K562 (cell line): Measurements from ENCODE around the gene ZMPSTE24. TPM values are rescaled to one million over a fixed set of nuclear protein-coding genes. Genes with fewer than 3 reads are reported as not detected.

ENCODE experiments used
- CHCHD3 ChIP-seq: fragments of 250-450 bp; sonication (Bioruptor Pico); IDR thresholded peaks from 2 replicates; pipeline ENCODE4 v2.1.2; 2022; ENCODE audit warnings: mild to moderate bottlenecking
- DIDO1 ChIP-seq: fragments of 450-650 bp; IDR thresholded peaks from 2 replicates; pipeline ENCODE4 v1.6.1; 2016; ENCODE audit warnings: low read depth, missing biosample characterization, missing genetic modification characterization
- GTF2F1 ChIP-seq: IDR thresholded peaks from 2 replicates; pipeline ENCODE4 v1.6.1; 2011; ENCODE audit warnings: low read depth, low read length, improper control_type of control experiment
- L3MBTL2 ChIP-seq: fragments of 450-650 bp; IDR thresholded peaks from 2 replicates; pipeline ENCODE4 v1.6.1; 2016; ENCODE audit warnings: mild to moderate bottlenecking, moderate library complexity
- POLR3A ChIP-seq: IDR thresholded peaks from 2 replicates; pipeline ENCODE4 v1.6.1; 2011; ENCODE audit warnings: borderline replicate concordance, mild to moderate bottlenecking, moderate library complexity; ENCODE audit not compliant: insufficient read length, insufficient read depth; ENCODE audit errors: extremely low read depth
- RBFOX2 ChIP-seq: fragments of 200-400 bp; formaldehyde crosslinking; IDR thresholded peaks from 2 replicates; pipeline ENCODE4 v1.6.1; 2017; ENCODE audit warnings: low read depth, mild to moderate bottlenecking, low read length, moderate library complexity
- THRAP3 ChIP-seq: fragments of 450-650 bp; IDR thresholded peaks from 2 replicates; pipeline ENCODE4 v1.6.1; 2016; ENCODE audit warnings: mild to moderate bottlenecking, inconsistent platforms, borderline replicate concordance
- ZBTB1 ChIP-seq: sonication (generic); formaldehyde crosslinking; IDR thresholded peaks from 2 replicates; pipeline ENCODE4 v1.8.1; 2023; ENCODE audit warnings: missing genetic modification reagents, low read depth, mild to moderate bottlenecking, borderline replicate concordance
- ZNF253 ChIP-seq: fragments of 250-450 bp; sonication (Bioruptor Pico); conservative IDR thresholded peaks from 2 replicates; pipeline ENCODE4 v1.6.1; 2021; ENCODE audit warnings: mild to moderate bottlenecking
- ZNF431 ChIP-seq: sonication (generic); formaldehyde crosslinking; IDR thresholded peaks from 2 replicates; pipeline ENCODE4 v1.8.0; 2022; ENCODE audit warnings: mild to moderate bottlenecking, missing genetic modification reagents
- ZNF79 ChIP-seq: fragments of 250-450 bp; sonication (Bioruptor Pico); IDR thresholded peaks from 2 replicates; pipeline ENCODE4 v1.4.0; 2020; ENCODE audit warnings: low read depth, mild to moderate bottlenecking, moderate library complexity
- polyA plus RNA-seq, 8 experiments: library from polyadenylated mRNA; depleted of rRNA in 4 of 8; stranded (reverse) in 5 of 8; unstranded in 3 of 8; fragments of >200 nt; fragmentation: Nextera tagmentation in 2 of 8; fragmentation: Illumina TruSeq in 1 of 8; extraction: Ambion mirVana in 2 of 8; extraction: Trizol in 1 of 8; gene quantifications; 2 replicates each; pipeline versions ENCODE4 v1.2.1 to v1.2.3, GENCODE V29; 2011 to 2014; ENCODE audit warnings: inconsistent platforms in 1 of 8, missing spikeins in 1 of 8
- total RNA-seq, 7 experiments: library from RNA; depleted of rRNA in 6 of 7; stranded (reverse); fragments of >200 nt in 6 of 7; fragmentation: Illumina TruSeq in 2 of 7; extraction: Trizol in 2 of 7; gene quantifications; 2 replicates each; pipeline versions ENCODE4 v1.2.1 to v1.2.3, GENCODE V29; 2011 to 2021; ENCODE audit warnings: low replicate concordance in 1 of 7
- TF ChIP-seq, protein P1 (sequence below): fragments of 450-650 bp; IDR thresholded peaks from 2 replicates; pipeline ENCODE4 v1.7.0; 2016; ENCODE audit warnings: borderline replicate concordance
- TF ChIP-seq, protein P2 (sequence below), 2 experiments: fragments of 450-650 bp; IDR thresholded peaks; 2 replicates each; pipeline ENCODE4 v1.6.1; 2016; ENCODE audit warnings: mild to moderate bottlenecking in 2 of 2, borderline replicate concordance in 1 of 2, low read depth in 1 of 2, moderate library complexity in 1 of 2
- TF ChIP-seq, protein P3 (sequence below): fragments of 250-450 bp; sonication (Bioruptor Pico); IDR thresholded peaks from 2 replicates; pipeline ENCODE4 v1.8.0; 2022; ENCODE audit warnings: inconsistent platforms
- TF ChIP-seq, protein P4 (sequence below), 2 experiments: fragments of 450-650 bp in 1 of 2; sonication (generic) in 1 of 2; formaldehyde crosslinking; conservative IDR thresholded peaks; 2 replicates each; pipeline versions ENCODE4 v1.4.0 to v1.8.1; 2020 to 2022; ENCODE audit warnings: mild to moderate bottlenecking in 1 of 2, missing genetic modification reagents in 1 of 2

The ZMPSTE24 gene
- total and polyA plus RNA-seq, 9 of the 15 experiments (the other 6 are each of a cell fraction or from before 2014, with no cell fraction given), result 30.7 to 75.9 (median 64.3) TPM

DNA sequence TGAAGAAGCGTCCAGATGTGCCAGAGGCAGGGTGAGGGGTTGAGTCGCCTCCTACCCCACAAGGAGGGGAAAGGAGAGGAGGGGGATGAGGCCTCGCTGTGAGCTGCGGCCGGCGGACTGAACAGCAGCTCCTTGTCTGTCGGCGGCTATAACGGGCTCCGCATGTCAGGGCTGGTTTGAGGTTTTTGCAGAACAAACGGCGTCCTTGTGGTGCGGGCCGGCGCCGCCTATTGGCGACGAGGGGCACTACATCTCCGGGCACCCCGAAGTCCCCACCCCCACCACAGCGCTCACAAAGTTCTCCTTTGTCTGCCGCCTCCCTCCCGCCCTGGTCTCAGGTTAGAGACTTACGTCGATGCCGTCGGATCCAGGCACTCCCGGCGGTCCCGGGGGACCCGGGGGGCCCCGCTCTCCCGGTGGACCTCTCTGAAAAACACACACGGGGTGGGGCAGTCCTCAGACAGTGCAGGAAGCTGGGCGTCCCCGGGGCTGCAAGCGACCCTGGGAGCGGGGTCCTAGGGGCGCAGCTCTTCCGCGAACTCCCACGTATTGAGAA, 57.3 kb downstream of the ZMPSTE24 start (continued):
- TF ChIP-seq DIDO1 (tag) (no peak), THRAP3 (no peak), GTF2F1 (no peak), ZNF79 (CRISPR knock-in tag) (no peak), L3MBTL2 (peak; percentile 95), CHCHD3 (no peak), RBFOX2 (peak; percentile 82), POLR3A (no peak), ZNF253 (CRISPR knock-in tag) (no peak), ZNF431 (CRISPR knock-in tag) (no peak), ZBTB1 (CRISPR knock-in tag) (peak; percentile 25; the same call in 1 of the 2 replicates)
- TF ChIP-seq, protein P1, sequence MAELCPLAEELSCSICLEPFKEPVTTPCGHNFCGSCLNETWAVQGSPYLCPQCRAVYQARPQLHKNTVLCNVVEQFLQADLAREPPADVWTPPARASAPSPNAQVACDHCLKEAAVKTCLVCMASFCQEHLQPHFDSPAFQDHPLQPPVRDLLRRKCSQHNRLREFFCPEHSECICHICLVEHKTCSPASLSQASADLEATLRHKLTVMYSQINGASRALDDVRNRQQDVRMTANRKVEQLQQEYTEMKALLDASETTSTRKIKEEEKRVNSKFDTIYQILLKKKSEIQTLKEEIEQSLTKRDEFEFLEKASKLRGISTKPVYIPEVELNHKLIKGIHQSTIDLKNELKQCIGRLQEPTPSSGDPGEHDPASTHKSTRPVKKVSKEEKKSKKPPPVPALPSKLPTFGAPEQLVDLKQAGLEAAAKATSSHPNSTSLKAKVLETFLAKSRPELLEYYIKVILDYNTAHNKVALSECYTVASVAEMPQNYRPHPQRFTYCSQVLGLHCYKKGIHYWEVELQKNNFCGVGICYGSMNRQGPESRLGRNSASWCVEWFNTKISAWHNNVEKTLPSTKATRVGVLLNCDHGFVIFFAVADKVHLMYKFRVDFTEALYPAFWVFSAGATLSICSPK, result no peak
- TF ChIP-seq, protein P2, sequence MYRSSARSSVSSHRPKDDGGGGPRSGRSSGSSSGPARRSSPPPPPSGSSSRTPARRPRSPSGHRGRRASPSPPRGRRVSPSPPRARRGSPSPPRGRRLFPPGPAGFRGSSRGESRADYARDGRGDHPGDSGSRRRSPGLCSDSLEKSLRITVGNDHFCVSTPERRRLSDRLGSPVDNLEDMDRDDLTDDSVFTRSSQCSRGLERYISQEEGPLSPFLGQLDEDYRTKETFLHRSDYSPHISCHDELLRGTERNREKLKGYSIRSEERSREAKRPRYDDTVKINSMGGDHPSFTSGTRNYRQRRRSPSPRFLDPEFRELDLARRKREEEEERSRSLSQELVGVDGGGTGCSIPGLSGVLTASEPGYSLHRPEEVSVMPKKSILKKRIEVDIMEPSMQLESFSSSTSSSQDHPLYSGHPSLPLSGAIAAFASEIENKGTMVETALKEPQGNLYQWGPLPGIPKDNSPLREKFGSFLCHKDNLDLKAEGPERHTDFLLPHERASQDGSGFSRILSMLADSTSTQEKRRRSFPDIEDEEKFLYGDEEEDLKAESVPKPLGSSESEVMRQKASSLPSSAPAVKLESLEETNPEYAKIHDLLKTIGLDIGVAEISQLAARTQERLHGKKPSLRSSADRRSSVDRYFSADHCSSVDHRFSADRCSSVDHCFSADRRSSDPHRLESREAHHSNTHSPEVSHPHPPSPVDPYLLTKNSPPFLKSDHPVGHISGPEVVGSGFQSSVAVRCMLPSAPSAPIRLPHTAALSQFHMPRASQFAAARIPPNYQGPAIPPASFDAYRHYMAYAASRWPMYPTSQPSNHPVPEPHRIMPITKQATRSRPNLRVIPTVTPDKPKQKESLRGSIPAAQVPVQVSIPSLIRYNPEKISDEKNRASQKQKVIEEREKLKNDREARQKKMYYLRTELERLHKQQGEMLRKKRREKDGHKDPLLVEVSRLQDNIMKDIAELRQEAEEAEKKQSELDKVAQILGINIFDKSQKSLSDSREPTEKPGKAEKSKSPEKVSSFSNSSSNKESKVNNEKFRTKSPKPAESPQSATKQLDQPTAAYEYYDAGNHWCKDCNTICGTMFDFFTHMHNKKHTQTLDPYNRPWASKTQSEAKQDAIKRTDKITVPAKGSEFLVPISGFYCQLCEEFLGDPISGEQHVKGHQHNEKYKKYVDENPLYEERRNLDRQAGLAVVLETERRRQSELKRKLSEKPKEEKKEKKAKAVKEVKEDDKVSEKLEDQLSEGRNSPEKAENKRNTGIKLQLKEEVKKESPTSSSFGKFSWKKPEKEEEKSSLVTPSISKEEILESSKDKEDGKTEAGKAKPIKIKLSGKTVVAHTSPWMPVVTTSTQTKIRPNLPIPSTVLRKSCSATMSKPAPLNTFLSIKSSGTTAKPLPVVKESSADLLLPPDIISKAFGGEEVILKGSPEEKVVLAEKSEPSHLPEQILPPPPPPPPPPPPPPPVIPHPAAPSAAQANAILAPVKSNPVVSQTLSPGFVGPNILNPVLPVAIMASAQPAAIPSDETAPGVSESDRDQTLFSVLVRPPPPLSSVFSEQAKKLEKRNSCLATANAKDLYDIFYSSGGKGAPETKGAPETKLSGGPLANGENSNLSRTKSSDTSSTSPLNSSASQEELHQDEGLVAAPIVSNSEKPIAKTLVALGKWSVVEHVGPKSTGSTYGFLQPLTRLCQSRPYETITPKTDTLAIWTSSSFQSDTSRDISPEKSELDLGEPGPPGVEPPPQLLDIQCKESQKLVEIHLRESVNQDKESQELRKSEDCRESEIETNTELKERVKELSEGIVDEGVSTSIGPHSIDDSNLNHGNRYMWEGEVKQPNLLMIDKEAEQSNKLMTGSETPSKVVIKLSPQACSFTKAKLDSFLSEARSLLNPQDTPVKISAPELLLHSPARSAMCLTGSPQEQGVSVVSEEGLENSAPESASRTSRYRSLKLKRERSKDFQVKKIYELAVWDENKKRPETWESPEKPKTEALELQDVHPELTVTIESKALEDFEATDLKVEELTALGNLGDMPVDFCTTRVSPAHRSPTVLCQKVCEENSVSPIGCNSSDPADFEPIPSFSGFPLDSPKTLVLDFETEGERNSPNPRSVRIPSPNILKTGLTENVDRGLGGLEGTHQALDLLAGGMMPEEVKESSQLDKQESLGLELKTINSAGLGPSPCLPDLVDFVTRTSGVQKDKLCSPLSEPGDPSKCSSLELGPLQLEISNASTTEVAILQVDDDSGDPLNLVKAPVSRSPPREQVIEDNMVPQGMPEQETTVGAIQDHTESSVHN (IDR thresholded peaks at IDR 0.05; ENCODE audit: borderline replicate concordance in 1 of 2, low read depth in 1 of 2), result no peak
- TF ChIP-seq, protein P3, sequence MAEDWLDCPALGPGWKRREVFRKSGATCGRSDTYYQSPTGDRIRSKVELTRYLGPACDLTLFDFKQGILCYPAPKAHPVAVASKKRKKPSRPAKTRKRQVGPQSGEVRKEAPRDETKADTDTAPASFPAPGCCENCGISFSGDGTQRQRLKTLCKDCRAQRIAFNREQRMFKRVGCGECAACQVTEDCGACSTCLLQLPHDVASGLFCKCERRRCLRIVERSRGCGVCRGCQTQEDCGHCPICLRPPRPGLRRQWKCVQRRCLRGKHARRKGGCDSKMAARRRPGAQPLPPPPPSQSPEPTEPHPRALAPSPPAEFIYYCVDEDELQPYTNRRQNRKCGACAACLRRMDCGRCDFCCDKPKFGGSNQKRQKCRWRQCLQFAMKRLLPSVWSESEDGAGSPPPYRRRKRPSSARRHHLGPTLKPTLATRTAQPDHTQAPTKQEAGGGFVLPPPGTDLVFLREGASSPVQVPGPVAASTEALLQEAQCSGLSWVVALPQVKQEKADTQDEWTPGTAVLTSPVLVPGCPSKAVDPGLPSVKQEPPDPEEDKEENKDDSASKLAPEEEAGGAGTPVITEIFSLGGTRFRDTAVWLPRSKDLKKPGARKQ (CRISPR knock-in tag), result 0 out of 2 replicates have a peak, but pooled peaks have one; percentile 68
- TF ChIP-seq, protein P4, sequence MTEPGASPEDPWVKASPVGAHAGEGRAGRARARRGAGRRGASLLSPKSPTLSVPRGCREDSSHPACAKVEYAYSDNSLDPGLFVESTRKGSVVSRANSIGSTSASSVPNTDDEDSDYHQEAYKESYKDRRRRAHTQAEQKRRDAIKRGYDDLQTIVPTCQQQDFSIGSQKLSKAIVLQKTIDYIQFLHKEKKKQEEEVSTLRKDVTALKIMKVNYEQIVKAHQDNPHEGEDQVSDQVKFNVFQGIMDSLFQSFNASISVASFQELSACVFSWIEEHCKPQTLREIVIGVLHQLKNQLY (CRISPR knock-in tag; conservative IDR thresholded peaks at IDR 0.05), result no peak
